GM12801 (cell line): ENCODE measurements around the gene GINS2.

Source experiments
- CTCF ChIP-seq: IDR thresholded peaks from one replicate; pipeline ENCODE4 v1.5.1; 2011; ENCODE audit warnings: control low read depth; ENCODE audit not compliant: insufficient read length; ENCODE audit errors: extremely low read depth

The GINS2 gene

GRCh38 chr16:85720302-85720637 is 31.5 kb upstream of the GINS2 start:
- TF ChIP-seq CTCF: no peak

- no peak for TF ChIP-seq CTCF
These were observed 31.0 kb upstream of the GINS2 start for GRCh38 chr16:85719605-85720301.

- TF ChIP-seq CTCF: no peak
These were observed 29.9 kb upstream of the GINS2 start for GRCh38 chr16:85718682-85719081.

- TF ChIP-seq CTCF: no peak
These were observed 29.4 kb upstream of the GINS2 start for GRCh38 chr16:85718153-85718477.

GRCh38 chr16:85717393-85718152 is 28.8 kb upstream of the GINS2 start:
- no peak for TF ChIP-seq CTCF

GRCh38 chr16:85716680-85717038 is 27.9 kb upstream of the GINS2 start:
- no peak for TF ChIP-seq CTCF

GRCh38 chr16:85716022-85716679 is 27.4 kb upstream of the GINS2 start:
- TF ChIP-seq CTCF: no peak
